GM23248 (cell line): ENCODE data around the gene GPATCH4.

Source experiments
- EZH2 ChIP-seq: fragments of 200-600 bp; sonication (generic); IDR thresholded peaks from 2 replicates; pipeline ENCODE4 v1.6.1; 2018; ENCODE audit warnings: antibody characterized with exemption, mild to moderate bottlenecking; ENCODE audit not compliant: insufficient read depth, poor library complexity, severe bottlenecking
- EZH2phosphoT487 ChIP-seq: fragments of 200-600 bp; sonication (generic); IDR thresholded peaks from 2 replicates; pipeline ENCODE4 v1.6.1; 2018; ENCODE audit warnings: antibody characterized with exemption, moderate library complexity, mild to moderate bottlenecking, low read depth; ENCODE audit not compliant: insufficient read depth

- TF ChIP-seq EZH2 (no peak), EZH2phosphoT487 (no peak)
These were observed 44.9 kb downstream of the GPATCH4 start for GRCh38 chr1:156556354-156556753.
